MM.1S (cell line): ENCODE results near the gene UBE2J2.

ENCODE experiments used
- DNase-seq: peaks from one replicate; pipeline ENCODE4 v3.0.0-alpha.2; 2015
- H2AFZ ChIP-seq: fragments of 300-600 bp; sonication (generic); 2 replicates; pipeline ENCODE4 v1.6.0; 2016; ENCODE audit warnings: antibody characterized with exemption, low read length
- H3F3A ChIP-seq: fragments of 300-600 bp; sonication (generic); 2 replicates; pipeline ENCODE4 v1.6.1; 2016; ENCODE audit warnings: mild to moderate bottlenecking, antibody characterized with exemption, low read length, moderate library complexity, mixed read lengths; ENCODE audit not compliant: insufficient read depth
- H3K27ac ChIP-seq: fragments of 300-600 bp; sonication (generic); 2 replicates; pipeline ENCODE4 v1.5.1; 2016; ENCODE audit warnings: mild to moderate bottlenecking, low read length
- H3K27me3 ChIP-seq: fragments of 300-600 bp; sonication (generic); replicated peaks from 2 replicates; pipeline ENCODE4 v1.6.0; 2016; ENCODE audit warnings: low read length; ENCODE audit not compliant: insufficient read depth
- H3K36me3 ChIP-seq: fragments of 300-600 bp; sonication (generic); replicated peaks from 2 replicates; pipeline ENCODE4 v1.6.1; 2016; ENCODE audit warnings: mild to moderate bottlenecking, low read length, mixed read lengths; ENCODE audit not compliant: insufficient read depth
- H3K4me1 ChIP-seq: fragments of 300-600 bp; sonication (generic); 2 replicates; pipeline ENCODE4 v1.6.1; 2016; ENCODE audit warnings: low read length, mixed read lengths
- H3K4me2 ChIP-seq: fragments of 300-600 bp; sonication (generic); 2 replicates; pipeline ENCODE4 v1.6.0; 2016; ENCODE audit warnings: low read depth, low read length
- H3K4me3 ChIP-seq: fragments of 300-600 bp; sonication (generic); 2 replicates; pipeline ENCODE4 v1.5.1; 2016; ENCODE audit warnings: low read length, mixed read lengths
- H3K79me2 ChIP-seq: fragments of 300-600 bp; sonication (generic); 2 replicates; pipeline ENCODE4 v1.6.1; 2016; ENCODE audit warnings: mixed run types, low read length, mixed read lengths
- H3K9ac ChIP-seq: fragments of 300-600 bp; sonication (generic); 2 replicates; pipeline ENCODE4 v1.6.1; 2016; ENCODE audit warnings: low read length, mixed read lengths
- H3K9me2 ChIP-seq: fragments of 300-600 bp; sonication (generic); replicated peaks from 2 replicates; pipeline ENCODE4 v1.6.1; 2016; ENCODE audit warnings: mild to moderate bottlenecking, low read length, mixed read lengths; ENCODE audit not compliant: insufficient read depth
- H3K9me3 ChIP-seq: fragments of 300-600 bp; sonication (generic); replicated peaks from 2 replicates; pipeline ENCODE4 v1.6.1; 2016; ENCODE audit warnings: mild to moderate bottlenecking, low read length, mixed read lengths; ENCODE audit not compliant: insufficient read depth
- H4K20me1 ChIP-seq: fragments of 300-600 bp; sonication (generic); 2 replicates; pipeline ENCODE4 v1.6.1; 2016; ENCODE audit warnings: mild to moderate bottlenecking, low read length, moderate library complexity, mixed read lengths; ENCODE audit not compliant: insufficient read depth
- CTCF ChIP-seq: fragments of 300-600 bp; sonication (generic); IDR thresholded peaks from 2 replicates; pipeline ENCODE4 v1.5.1; 2016; ENCODE audit warnings: antibody characterized with exemption, low read length, mixed read lengths
- EZH2 ChIP-seq: fragments of 300-600 bp; sonication (generic); optimal IDR thresholded peaks from 2 replicates; pipeline ENCODE3; 2017; ENCODE audit warnings: low read depth, mild to moderate bottlenecking, antibody characterized with exemption, low read length, mixed read lengths
- EZH2phosphoT487 ChIP-seq: fragments of 300-600 bp; sonication (generic); IDR thresholded peaks from 2 replicates; pipeline ENCODE4 v1.6.1; 2018; ENCODE audit warnings: antibody characterized with exemption, low read length

UBE2J2 gene

GRCh38 chr1:1236176-1236763, 37.4 kb downstream of the UBE2J2 start:
- Histone ChIP-seq H3K27ac (no peak overlapping the region), H3K4me1 (no peaks in the 10 kb centered on the region), H3F3A (no peaks in the 10 kb centered on the region), H3K9me3 (no peaks in the 10 kb centered on the region), H3K9ac (no peak overlapping the region), H2AFZ (no peak overlapping the region), H3K9me2 (no peaks in the 10 kb centered on the region), H4K20me1 (no peaks in the 10 kb centered on the region), H3K4me3 (no peak overlapping the region), H3K4me2 (no peak overlapping the region), H3K27me3 (peaks cover 38% of the 10 kb centered on the region), H3K36me3 (no peaks in the 10 kb centered on the region), H3K79me2 (peaks cover 9% of the 10 kb centered on the region)
- TF ChIP-seq CTCF (no peak), EZH2phosphoT487 (no peak), EZH2 (no peak)
- DNase-seq = no peak

- Histone ChIP-seq H3K27ac (no peak overlapping the region), H4K20me1 (no peaks in the 10 kb centered on the region)
Observed at GRCh38 chr1:1235016-1235744, 38.5 kb downstream of the UBE2J2 start.

GRCh38 chr1:1234180-1234808, 39.4 kb downstream of the UBE2J2 start:
- H3K27ac ChIP-seq = no peak overlapping the region
- peaks cover 21% of the 10 kb centered on the region for H3K27me3 ChIP-seq
- H3K4me1 ChIP-seq = 0 out of 2 replicates have a peak, but pooled peaks cover 3% of the 10 kb centered on the region
- no peak overlapping the region for H3K4me3 ChIP-seq
- peaks cover 29% of the 10 kb centered on the region for H3K79me2 ChIP-seq
- no peaks in the 10 kb centered on the region for H3K9me3 ChIP-seq
- TF ChIP-seq EZH2 = no peak
- TF ChIP-seq CTCF = no peak
- no peak for TF ChIP-seq EZH2phosphoT487
- no peak overlapping the region for H2AFZ ChIP-seq
- no peak overlapping the region for H3K4me2 ChIP-seq
- H4K20me1 ChIP-seq = no peaks in the 10 kb centered on the region
- H3K9ac ChIP-seq = no peak overlapping the region
- no peaks in the 10 kb centered on the region for H3K9me2 ChIP-seq
- no peaks in the 10 kb centered on the region for H3F3A ChIP-seq
- DNase-seq = no peak
- H3K36me3 ChIP-seq = no peaks in the 10 kb centered on the region

More at GRCh38 chr1:1235016-1235744, 38.5 kb downstream of the UBE2J2 start:
- TF ChIP-seq EZH2 (no peak), CTCF (no peak), EZH2phosphoT487 (no peak)
- H3K9me3 ChIP-seq = no peaks in the 10 kb centered on the region
- no peak overlapping the region for H3K4me2 ChIP-seq
- H3K4me1 ChIP-seq = no peaks in the 10 kb centered on the region
- H3F3A ChIP-seq = no peaks in the 10 kb centered on the region
- H3K9me2 ChIP-seq = no peaks in the 10 kb centered on the region
- H3K4me3 ChIP-seq = no peak overlapping the region
- peaks cover 20% of the 10 kb centered on the region for H3K79me2 ChIP-seq
- no peak for DNase-seq
- H2AFZ ChIP-seq = no peak overlapping the region
- H3K9ac ChIP-seq = no peak overlapping the region
- peaks cover 30% of the 10 kb centered on the region for H3K27me3 ChIP-seq
- H3K36me3 ChIP-seq = no peaks in the 10 kb centered on the region
